HepG2 (cell line): ENCODE data around the gene CABP2. TPM values are rescaled to one million over a fixed set of nuclear protein-coding genes. Genes with fewer than 3 reads are reported as not detected.

Source experiments
- AKAP8 ChIP-seq: sonication (generic); formaldehyde crosslinking; IDR thresholded peaks from 2 replicates; pipeline ENCODE4 v1.5.1; 2020; ENCODE audit warnings: mild to moderate bottlenecking, missing genetic modification reagents
- BRCA1 ChIP-seq: sonication (generic); formaldehyde crosslinking; IDR thresholded peaks from 2 replicates; pipeline ENCODE4 v1.4.0; 2020; ENCODE audit warnings: missing genetic modification reagents
- ELF1 ChIP-seq: sonication (generic); formaldehyde crosslinking; IDR thresholded peaks from 2 replicates; pipeline ENCODE4 v1.4.0; 2020; ENCODE audit warnings: missing genetic modification reagents
- JARID2 ChIP-seq: sonication (generic); formaldehyde crosslinking; IDR thresholded peaks from 2 replicates; pipeline ENCODE4 v1.8.1; 2023; ENCODE audit warnings: missing genetic modification reagents, inconsistent platforms; ENCODE audit not compliant: insufficient replicate concordance
- MAFK ChIP-seq, 2 experiments: IDR thresholded peaks in 1 of 2; conservative IDR thresholded peaks in 1 of 2; 2 replicates each; pipeline ENCODE4 v1.6.1; 2011; ENCODE audit warnings: improper control_type of control experiment in 2 of 2, low read length in 2 of 2
- MEF2D ChIP-seq: sonication (generic); formaldehyde crosslinking; IDR thresholded peaks from 2 replicates; pipeline ENCODE4 v1.5.1; 2020; ENCODE audit warnings: mild to moderate bottlenecking, missing genetic modification reagents
- NFIC ChIP-seq: IDR thresholded peaks from 2 replicates; pipeline ENCODE4 v1.6.1; 2012; ENCODE audit warnings: mild to moderate bottlenecking, low read length, inconsistent platforms
- RAD21 ChIP-seq: fragments of 450-650 bp; formaldehyde crosslinking; IDR thresholded peaks from 2 replicates; pipeline ENCODE4 v1.5.0; 2020; ENCODE audit warnings: mild to moderate bottlenecking
- RBFOX2 ChIP-seq: fragments of 200-400 bp; formaldehyde crosslinking; IDR thresholded peaks from 2 replicates; pipeline ENCODE4 v1.6.1; 2017; ENCODE audit warnings: low read depth, mild to moderate bottlenecking, low read length
- SNAPC2 ChIP-seq: sonication (generic); formaldehyde crosslinking; IDR thresholded peaks from 2 replicates; pipeline ENCODE4 v1.8.1; 2022; ENCODE audit warnings: mild to moderate bottlenecking, missing genetic modification reagents
- ZIK1 ChIP-seq: sonication (generic); formaldehyde crosslinking; IDR thresholded peaks from 2 replicates; pipeline ENCODE4 v1.5.0; 2020; ENCODE audit warnings: mild to moderate bottlenecking, low read depth, missing genetic modification reagents, borderline replicate concordance
- ZNF713 ChIP-seq: sonication (generic); formaldehyde crosslinking; IDR thresholded peaks from 2 replicates; pipeline ENCODE4 v1.4.0; 2020; ENCODE audit warnings: mild to moderate bottlenecking, missing genetic modification reagents
- ZNF850 ChIP-seq: sonication (generic); formaldehyde crosslinking; conservative IDR thresholded peaks from 2 replicates; pipeline ENCODE4 v1.9.0; 2021; ENCODE audit warnings: mild to moderate bottlenecking, missing genetic modification reagents
- ZSCAN31 ChIP-seq: sonication (generic); formaldehyde crosslinking; IDR thresholded peaks from 2 replicates; pipeline ENCODE4 v1.5.0; 2020; ENCODE audit warnings: low read depth, mild to moderate bottlenecking, missing genetic modification reagents
- polyA plus RNA-seq, 8 experiments: library from polyadenylated mRNA; depleted of rRNA in 3 of 8; stranded (reverse) in 7 of 8; unstranded in 1 of 8; fragments of >200 nt; fragmentation: Illumina TruSeq in 4 of 8; extraction: Trizol in 4 of 8; gene quantifications; 2 replicates each; pipeline versions ENCODE4 v1.2.1 to v1.2.3, GENCODE V29; 2011 to 2016; ENCODE audit warnings: low read depth in 4 of 8, missing spikeins in 1 of 8, mixed read lengths in 1 of 8; ENCODE audit not compliant: insufficient read depth in 1 of 8
- total RNA-seq, 5 experiments: library from RNA; depleted of rRNA; stranded (reverse); fragments of >200 nt; fragmentation: Illumina TruSeq; extraction: Trizol; gene quantifications; 2 replicates each; pipeline ENCODE4 v1.2.3, GENCODE V29; 2016; ENCODE audit warnings: low read depth in 1 of 5
- TF ChIP-seq, protein P1 (sequence below): sonication (generic); formaldehyde crosslinking; IDR thresholded peaks from 2 replicates; pipeline ENCODE4 v1.4.0; 2020; ENCODE audit warnings: mild to moderate bottlenecking, missing genetic modification reagents
- TF ChIP-seq, protein P2 (sequence below): sonication (generic); formaldehyde crosslinking; IDR thresholded peaks from 2 replicates; pipeline ENCODE4 v1.9.0; 2022; ENCODE audit warnings: low read depth, missing genetic modification reagents
- TF ChIP-seq, protein P3 (sequence below): sonication (generic); formaldehyde crosslinking; IDR thresholded peaks from 2 replicates; pipeline ENCODE4 v1.9.0; 2021; ENCODE audit warnings: missing genetic modification reagents, borderline replicate concordance

CABP2 gene
- total and polyA plus RNA-seq, 2 of the 13 experiments (the other 11 are each of a cell fraction or from before 2014, with no cell fraction given), result not detected

DNA sequence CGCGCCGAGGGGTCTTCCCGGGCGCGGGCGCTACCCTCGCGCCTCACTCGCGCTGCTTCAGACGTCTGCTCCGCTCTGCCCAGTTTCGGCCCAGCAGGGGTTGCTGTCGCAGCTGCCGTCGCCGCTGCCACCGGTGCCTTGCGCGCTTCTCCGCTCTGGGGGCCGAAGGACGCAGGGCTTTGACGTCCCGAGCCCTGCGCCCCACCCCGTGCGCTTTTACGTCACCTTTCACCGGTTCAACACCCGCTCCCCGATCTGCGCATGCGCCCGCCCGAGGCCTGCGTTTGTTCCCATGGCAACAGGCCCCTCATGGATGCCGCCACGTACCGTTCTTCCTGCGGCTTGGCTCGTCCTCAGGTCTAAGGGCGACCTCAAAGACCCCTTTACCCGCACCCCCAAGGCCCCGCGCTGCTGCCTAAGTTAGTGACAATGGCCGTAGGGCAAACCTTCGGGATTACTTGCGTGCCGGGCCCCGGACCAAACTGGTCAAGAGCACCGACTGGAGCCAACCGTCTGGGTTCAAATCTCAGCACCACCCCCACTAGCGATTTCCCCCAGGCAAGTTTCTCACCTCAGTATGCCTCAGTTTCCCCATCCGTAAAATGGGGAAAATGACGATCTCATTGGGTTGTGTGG lies 14.6 kb downstream of the CABP2 start (continued):
- TF ChIP-seq NFIC (no peak), ZNF850 (CRISPR knock-in tag) (0 out of 2 replicates have a peak, but pooled peaks have one; percentile 67), BRCA1 (CRISPR knock-in tag) (peak; percentile 51; the same call in 1 of the 2 replicates), ELF1 (no peak), AKAP8 (0 out of 2 replicates have a peak, but pooled peaks have one; percentile 67), RBFOX2 (peak; percentile 89), SNAPC2 (CRISPR knock-in tag) (0 out of 2 replicates have a peak, but pooled peaks have one; percentile 8), RAD21 (peak; percentile 55; the same call in 1 of the 2 replicates), JARID2 (CRISPR knock-in tag) (peak; percentile 40), ZNF713 (CRISPR knock-in tag) (no peak), ZIK1 (CRISPR knock-in tag) (0 out of 2 replicates have a peak, but pooled peaks have one; percentile 74), MAFK (conservative IDR thresholded peaks at IDR 0.05 in 1 of 2, IDR thresholded peaks at IDR 0.05 in 1 of 2; ENCODE audit: low read length in 2 of 2) (no peak), MEF2D (CRISPR knock-in tag) (0 out of 2 replicates have a peak, but pooled peaks have one; percentile 30), ZSCAN31 (CRISPR knock-in tag) (peak; percentile 49; the same call in 1 of the 2 replicates)
- TF ChIP-seq, protein P1, sequence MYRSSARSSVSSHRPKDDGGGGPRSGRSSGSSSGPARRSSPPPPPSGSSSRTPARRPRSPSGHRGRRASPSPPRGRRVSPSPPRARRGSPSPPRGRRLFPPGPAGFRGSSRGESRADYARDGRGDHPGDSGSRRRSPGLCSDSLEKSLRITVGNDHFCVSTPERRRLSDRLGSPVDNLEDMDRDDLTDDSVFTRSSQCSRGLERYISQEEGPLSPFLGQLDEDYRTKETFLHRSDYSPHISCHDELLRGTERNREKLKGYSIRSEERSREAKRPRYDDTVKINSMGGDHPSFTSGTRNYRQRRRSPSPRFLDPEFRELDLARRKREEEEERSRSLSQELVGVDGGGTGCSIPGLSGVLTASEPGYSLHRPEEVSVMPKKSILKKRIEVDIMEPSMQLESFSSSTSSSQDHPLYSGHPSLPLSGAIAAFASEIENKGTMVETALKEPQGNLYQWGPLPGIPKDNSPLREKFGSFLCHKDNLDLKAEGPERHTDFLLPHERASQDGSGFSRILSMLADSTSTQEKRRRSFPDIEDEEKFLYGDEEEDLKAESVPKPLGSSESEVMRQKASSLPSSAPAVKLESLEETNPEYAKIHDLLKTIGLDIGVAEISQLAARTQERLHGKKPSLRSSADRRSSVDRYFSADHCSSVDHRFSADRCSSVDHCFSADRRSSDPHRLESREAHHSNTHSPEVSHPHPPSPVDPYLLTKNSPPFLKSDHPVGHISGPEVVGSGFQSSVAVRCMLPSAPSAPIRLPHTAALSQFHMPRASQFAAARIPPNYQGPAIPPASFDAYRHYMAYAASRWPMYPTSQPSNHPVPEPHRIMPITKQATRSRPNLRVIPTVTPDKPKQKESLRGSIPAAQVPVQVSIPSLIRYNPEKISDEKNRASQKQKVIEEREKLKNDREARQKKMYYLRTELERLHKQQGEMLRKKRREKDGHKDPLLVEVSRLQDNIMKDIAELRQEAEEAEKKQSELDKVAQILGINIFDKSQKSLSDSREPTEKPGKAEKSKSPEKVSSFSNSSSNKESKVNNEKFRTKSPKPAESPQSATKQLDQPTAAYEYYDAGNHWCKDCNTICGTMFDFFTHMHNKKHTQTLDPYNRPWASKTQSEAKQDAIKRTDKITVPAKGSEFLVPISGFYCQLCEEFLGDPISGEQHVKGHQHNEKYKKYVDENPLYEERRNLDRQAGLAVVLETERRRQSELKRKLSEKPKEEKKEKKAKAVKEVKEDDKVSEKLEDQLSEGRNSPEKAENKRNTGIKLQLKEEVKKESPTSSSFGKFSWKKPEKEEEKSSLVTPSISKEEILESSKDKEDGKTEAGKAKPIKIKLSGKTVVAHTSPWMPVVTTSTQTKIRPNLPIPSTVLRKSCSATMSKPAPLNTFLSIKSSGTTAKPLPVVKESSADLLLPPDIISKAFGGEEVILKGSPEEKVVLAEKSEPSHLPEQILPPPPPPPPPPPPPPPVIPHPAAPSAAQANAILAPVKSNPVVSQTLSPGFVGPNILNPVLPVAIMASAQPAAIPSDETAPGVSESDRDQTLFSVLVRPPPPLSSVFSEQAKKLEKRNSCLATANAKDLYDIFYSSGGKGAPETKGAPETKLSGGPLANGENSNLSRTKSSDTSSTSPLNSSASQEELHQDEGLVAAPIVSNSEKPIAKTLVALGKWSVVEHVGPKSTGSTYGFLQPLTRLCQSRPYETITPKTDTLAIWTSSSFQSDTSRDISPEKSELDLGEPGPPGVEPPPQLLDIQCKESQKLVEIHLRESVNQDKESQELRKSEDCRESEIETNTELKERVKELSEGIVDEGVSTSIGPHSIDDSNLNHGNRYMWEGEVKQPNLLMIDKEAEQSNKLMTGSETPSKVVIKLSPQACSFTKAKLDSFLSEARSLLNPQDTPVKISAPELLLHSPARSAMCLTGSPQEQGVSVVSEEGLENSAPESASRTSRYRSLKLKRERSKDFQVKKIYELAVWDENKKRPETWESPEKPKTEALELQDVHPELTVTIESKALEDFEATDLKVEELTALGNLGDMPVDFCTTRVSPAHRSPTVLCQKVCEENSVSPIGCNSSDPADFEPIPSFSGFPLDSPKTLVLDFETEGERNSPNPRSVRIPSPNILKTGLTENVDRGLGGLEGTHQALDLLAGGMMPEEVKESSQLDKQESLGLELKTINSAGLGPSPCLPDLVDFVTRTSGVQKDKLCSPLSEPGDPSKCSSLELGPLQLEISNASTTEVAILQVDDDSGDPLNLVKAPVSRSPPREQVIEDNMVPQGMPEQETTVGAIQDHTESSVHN (CRISPR knock-in tag), result no peak
- TF ChIP-seq, protein P2, sequence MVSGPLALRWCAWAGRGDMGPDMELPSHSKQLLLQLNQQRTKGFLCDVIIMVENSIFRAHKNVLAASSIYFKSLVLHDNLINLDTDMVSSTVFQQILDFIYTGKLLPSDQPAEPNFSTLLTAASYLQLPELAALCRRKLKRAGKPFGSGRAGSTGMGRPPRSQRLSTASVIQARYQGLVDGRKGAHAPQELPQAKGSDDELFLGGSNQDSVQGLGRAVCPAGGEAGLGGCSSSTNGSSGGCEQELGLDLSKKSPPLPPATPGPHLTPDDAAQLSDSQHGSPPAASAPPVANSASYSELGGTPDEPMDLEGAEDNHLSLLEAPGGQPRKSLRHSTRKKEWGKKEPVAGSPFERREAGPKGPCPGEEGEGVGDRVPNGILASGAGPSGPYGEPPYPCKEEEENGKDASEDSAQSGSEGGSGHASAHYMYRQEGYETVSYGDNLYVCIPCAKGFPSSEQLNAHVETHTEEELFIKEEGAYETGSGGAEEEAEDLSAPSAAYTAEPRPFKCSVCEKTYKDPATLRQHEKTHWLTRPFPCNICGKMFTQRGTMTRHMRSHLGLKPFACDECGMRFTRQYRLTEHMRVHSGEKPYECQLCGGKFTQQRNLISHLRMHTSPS (CRISPR knock-in tag), result 0 out of 2 replicates have a peak, but pooled peaks have one; percentile 30
- TF ChIP-seq, protein P3, sequence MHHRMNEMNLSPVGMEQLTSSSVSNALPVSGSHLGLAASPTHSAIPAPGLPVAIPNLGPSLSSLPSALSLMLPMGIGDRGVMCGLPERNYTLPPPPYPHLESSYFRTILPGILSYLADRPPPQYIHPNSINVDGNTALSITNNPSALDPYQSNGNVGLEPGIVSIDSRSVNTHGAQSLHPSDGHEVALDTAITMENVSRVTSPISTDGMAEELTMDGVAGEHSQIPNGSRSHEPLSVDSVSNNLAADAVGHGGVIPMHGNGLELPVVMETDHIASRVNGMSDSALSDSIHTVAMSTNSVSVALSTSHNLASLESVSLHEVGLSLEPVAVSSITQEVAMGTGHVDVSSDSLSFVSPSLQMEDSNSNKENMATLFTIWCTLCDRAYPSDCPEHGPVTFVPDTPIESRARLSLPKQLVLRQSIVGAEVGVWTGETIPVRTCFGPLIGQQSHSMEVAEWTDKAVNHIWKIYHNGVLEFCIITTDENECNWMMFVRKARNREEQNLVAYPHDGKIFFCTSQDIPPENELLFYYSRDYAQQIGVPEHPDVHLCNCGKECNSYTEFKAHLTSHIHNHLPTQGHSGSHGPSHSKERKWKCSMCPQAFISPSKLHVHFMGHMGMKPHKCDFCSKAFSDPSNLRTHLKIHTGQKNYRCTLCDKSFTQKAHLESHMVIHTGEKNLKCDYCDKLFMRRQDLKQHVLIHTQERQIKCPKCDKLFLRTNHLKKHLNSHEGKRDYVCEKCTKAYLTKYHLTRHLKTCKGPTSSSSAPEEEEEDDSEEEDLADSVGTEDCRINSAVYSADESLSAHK (CRISPR knock-in tag), result no peak
